GM19193 (cell line): ENCODE data around the gene ZC3H10.
A peak's percentile ranks its signal among the peaks of the same experiment; 100 is the strongest.

Source experiments
- POLR2A ChIP-seq: IDR thresholded peaks from 4 replicates; pipeline ENCODE4 v1.6.1; 2011; ENCODE audit not compliant: insufficient read depth, insufficient read length; ENCODE audit errors: extremely low read depth

The ZC3H10 gene

DNA sequence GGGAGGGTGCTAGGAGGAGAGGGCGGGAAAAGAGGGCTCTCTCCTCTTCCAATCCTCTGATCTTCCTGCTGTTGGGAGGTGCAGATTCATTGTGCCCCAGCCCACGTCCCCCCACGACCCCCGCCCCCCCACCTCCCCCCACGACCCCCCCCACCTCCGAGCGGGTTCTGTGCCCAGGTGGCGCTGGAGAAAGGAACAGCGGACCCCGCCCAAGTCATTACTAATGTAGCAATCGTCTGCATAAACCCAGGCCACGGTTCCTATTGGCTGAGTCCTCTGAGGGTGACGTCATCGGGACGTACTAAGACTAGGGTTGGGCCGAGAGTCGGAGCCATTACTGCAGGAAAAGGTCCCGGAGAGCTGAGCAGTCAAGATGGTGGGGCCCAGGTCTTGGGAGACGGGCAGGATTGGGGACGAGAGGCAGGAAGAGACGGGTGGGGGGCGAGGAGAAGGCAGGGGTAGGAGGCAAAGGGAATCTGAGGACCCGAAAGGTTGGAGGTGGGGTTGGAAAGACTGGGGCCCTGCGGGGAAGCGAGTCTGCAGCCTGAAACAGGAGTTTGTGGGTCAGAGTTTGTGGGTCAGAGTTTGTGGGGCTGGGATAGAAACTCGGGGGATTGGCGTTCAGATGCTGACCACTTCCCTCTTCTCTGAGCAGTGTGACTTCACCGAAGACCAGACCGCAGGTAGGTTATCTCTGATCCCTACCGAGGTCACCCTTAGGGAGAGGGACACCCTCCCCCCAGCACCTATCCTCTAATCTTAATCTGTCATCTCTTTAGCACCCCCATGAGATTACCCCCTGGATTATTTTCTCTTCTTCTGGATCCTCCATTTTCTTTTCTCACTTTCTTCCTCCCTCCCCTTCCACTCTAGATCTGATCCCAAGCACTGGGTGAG lies 40.2 kb downstream of the ZC3H10 start, which contains the start of gene MYL6:
TSS of gene MYL6 (plus strand) at position 331 of the 897 bp plus-strand sequence. CDS start at position 374, 43 bp downstream.
- peak; percentile 99 for TF ChIP-seq POLR2A

DNA sequence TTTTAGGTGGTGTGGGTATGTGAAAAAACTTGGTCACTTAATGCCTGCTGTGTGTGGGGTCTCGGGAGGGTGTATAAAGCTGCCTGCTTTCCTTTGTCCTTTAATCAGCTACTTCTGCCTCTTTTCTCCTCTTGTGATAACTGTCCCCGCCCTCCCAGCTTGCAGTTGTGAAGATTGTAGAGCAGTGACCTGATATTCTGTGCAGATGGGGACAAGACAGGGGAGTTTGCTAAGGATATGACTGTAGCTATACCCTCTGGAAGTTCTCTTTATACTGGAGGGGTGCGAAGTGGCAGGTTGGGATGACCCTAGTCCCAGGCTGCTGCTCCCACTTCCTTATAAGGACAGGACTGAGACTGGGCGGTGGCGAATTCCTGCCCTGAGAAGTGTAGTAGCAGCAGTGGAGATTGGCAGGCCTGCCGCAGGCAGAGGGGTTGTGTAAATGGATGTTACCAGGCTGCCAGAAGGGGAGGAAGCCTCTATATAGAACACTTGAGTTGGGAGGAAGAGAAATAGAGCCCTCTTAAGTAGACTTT lies 40.9 kb downstream of the ZC3H10 start:
- peak; percentile 26 for TF ChIP-seq POLR2A

DNA sequence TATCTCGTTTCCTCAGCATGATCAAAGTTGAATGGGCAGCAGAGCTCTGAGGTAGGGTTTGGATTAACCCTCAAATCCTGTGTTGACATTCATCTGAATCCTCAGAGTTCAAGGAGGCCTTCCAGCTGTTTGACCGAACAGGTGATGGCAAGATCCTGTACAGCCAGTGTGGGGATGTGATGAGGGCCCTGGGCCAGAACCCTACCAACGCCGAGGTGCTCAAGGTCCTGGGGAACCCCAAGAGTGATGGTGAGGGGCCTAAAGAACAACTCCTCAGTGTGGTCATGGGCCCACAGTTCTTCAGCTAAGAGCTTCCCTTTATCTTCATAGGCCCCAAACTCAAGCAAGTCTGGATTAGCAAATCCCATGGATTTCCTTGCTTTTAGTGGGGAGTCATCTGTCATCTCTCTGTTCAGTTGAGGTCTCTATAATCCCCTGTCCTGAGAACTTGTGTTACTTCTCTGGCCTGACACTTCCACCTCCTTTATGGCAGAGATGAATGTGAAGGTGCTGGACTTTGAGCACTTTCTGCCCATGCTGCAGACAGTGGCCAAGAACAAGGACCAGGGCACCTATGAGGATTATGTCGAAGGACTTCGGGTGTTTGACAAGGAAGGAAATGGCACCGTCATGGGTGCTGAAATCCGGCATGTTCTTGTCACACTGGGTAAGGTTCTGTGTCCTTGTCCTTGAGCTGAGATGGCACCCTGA lies 41.6 kb downstream of the ZC3H10 start:
- peak; percentile 5 for TF ChIP-seq POLR2A

DNA sequence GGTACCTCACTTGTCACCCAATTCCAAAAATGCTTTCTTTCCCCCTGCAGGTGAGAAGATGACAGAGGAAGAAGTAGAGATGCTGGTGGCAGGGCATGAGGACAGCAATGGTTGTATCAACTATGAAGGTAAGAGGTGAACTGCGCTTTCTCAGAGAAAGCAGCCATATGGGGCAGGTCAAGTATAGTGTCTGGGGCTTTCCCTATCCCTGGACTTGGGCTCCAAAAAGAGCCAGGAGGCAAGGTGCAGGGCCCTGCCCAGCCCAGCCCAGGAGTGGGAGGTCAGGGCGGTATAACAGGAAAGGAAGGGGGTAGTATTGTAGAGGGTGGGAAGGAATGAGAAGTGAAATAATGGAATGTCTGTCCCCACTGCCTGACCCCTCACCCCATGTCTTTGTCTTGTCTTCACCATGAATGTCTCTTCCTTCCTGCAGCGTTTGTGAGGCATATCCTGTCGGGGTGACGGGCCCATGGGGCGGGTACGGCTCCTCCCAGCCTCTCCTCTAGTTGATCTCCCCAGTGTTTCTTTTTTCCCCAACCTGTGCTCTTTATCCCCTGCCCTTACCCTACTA lies 42.2 kb downstream of the ZC3H10 start:
- TF ChIP-seq POLR2A: peak; percentile 43

DNA sequence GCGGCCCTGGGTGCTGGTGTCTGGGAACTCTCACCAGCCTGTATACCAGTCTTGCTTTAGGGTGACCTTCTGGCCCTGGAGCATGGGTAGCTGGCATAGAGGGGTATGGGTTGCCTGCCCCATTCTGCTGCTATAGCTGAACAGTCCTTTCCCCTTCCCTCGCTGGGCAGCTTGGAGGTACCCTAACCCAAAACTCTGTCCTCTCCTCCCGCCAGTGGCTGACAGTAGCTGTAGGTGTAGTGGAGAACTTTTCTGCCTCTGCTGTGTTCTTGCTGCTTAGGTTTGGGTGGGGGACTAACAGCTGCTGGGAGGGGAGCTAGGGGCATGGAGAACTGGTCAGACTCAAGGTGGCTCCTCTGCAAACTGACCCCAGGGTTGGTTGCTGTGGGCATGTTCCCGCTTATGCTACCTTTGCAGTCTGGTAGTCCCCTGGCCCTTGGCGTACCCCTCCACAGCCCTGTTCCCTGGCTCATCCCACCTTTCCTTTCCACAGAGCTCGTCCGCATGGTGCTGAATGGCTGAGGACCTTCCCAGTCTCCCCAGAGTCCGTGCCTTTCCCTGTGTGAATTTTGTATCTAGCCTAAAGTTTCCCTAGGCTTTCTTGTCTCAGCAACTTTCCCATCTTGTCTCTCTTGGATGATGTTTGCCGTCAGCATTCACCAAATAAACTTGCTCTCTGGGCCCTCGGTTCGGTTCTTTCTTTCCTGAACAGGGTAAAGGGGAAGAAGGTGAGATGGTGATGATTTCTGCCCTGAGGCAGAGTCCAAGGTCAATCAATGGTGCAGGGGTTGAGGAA lies 43.0 kb downstream of the ZC3H10 start:
- peak; percentile 19 for TF ChIP-seq POLR2A

DNA sequence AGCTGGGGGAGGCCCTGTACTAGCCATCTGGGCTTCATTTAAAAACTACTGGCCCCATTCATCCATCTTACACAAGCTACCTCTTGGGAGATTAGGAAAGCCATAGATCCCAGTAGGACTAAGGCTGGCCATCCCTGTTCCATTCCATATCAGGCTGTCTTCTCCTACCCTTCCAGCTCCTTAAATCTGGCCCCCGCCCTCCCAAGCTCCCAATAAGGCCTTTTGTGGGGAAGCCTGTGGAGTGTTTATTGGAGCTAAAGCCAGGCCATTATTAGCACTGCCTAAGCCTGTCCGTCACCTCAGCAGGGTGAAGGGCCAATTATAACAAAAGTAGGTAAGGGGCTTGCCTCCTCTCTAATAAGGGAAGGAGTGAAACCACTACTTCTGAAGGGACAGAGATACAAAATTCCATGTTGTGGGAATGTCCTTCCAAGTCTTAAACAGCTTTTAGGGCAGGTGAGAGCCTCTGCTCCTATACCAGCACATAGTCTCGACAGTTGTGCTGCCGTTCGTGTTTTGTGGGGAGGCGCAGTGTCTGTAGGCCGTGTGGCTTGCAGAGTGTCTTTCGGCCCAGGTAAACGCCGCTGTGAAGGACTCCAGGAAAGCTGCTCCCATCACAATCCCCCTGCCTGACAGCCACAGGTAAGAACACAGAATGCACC lies 43.8 kb downstream of the ZC3H10 start:
- peak; percentile 40 for TF ChIP-seq POLR2A

DNA sequence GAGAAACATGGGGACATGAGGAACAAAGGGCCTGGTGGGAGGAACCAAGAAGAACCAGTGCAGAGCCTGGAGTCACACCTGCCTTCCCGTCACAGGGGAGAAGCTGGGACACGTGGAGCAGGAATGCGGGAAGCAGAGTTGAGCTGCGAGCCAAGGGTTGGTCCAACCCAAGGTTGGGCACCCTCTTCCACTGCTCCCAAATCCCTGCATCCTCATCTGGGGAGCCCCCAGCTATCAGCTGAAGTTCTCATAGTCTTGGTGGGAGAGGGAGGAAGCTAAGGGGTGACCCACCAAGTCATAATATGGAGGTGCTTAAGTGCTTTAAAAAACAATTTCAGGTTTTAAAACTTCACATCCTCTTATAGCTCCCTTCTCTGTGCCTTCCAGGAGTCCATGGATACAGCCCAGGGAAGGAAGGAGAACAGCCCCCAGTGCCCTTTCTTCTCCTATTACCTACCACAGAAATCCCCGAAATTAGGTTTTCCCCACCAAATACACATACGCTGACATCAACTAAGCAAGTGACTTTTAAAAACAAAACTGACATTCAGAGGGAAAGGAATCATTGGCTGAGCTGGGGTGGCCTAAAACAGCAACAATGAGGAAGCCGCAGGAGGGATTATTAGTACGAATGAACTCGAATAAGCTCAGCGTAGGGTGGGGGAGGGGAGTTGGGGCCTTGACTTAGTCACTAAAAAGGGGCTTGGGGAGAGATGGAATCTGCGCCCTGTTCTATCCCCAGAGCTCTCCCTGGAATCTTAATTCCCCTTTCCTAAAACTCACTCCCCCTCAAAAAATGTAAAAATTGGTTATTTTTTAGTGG lies 44.6 kb downstream of the ZC3H10 start:
- peak; percentile 54 for TF ChIP-seq POLR2A

DNA sequence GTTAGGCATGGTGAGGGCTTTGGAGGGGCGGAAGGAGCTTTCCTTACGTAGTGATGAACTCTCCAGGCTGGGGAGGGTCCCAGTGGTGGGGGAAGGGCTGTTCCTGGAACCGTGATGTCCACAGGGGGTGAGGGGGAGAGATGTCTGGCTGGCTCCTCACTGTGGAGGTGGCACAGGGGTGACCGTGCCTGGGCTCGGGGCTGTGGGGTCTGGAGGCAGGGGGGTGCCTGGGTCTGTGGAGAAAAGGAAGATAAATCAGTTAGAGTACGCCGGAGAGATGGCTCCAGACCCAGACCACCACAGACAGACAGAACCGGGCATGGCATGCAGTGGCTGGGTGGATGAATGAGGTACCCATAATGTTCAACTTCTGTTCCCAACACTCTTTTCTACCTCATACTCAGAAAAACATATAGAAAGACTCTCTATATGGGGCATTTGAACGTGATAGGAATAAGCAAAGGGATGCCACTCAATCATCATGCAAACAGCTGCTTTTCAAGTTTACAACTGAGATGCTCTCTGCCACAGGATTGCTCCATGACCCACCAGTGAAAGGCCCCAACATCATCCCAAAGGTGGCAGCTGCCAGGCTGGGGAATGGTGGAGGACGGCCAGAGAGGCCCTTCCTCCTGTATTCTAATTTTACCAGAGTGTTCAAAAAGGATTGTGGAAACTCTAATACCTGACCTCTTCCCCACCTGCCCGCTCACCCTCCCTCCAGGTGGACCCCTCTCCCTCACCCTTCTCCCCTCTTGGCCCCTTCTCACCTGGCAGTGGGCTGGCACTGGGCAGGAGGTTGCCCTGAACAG lies 45.7 kb downstream of the ZC3H10 start:
- TF ChIP-seq POLR2A: no peak

DNA sequence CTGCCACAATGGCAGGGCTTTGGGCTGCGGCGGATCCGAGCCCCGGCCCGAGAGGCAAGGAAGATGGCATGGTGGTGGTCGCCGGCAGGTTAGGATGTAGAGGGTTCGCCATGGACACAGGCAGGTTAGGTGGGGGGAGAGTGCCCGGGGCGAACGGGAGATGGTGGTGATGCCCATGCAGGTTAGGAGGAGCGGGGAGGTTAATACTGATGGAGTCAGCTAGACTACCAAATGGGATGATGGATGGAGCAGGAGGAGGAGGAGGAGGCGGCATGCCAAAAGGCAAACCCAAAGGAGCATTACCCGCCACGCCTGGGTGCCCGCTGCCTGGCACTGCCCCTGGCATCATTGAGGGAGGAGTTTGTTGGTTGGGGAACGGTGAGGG lies 46.3 kb downstream of the ZC3H10 start:
- peak; percentile 57 for TF ChIP-seq POLR2A

DNA sequence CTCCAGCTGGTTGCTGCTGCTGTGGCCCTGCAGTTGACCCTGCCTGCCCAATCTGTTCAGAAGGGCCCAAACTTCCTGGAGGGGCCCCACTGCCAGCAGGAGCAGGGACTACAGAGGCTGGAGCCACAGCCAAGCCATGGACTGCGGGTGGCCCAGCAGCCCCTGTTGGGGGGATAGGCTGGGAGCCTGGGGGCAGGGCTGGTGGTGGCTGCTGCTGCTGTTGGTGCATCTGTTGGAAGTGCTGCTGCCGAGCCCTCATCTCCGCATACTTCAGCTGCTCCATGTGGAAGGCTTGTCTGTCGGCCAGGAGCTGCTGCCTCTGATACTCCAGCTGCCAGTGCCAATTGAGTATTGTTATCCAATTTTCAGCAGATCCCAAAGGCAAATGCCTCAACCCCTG lies 47.3 kb downstream of the ZC3H10 start:
- peak; percentile 49 for TF ChIP-seq POLR2A

DNA sequence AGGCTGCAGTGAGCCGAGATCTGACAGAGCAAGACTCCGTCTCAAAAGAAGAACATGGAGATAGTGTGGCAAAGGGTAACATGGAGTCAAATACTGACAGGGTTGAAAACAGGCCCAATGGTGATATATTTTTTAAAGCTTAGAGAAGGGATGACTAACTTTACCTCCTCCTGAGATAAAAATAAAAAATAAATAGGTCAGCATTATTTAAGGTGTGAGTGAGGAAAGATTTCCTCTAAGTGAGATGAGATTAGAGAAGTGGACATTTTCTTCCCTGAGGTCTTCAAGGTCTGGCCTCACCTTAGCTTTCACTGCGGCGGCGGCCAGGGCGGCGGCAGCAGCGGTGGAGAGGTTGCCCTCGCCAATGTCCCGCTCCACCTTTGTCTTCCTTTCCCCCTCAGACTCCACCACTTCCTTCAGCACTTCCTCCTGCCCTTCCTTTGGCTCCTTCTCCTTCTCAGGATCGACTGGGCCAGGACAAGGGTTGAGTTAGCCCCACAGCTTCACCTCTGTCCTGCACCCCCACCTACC lies 51.2 kb downstream of the ZC3H10 start:
- no peak for TF ChIP-seq POLR2A

DNA sequence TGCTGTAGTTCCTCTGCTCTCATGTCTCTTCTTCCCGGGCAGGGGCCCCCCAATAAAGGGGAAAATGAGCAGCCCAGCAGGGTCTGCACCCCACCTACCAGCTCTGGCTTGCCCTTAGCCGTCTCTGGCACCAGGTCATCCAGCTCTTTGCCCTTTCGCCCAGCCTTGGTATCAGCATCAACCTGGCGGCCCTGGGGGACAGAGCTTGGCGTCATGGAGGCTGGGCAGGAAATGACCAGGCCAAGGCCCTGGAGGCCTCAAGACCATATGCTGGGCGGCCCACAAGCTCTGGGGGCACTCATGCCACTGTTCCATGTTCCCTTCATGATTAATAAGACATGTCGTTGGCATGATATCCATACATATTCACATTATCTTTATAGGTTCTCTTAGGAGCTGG lies 54.8 kb downstream of the ZC3H10 start:
- no peak for TF ChIP-seq POLR2A
